Activated B cell treated with CpG ODN at 0.5 μM for 24 hours (primary cell): Measurements from ENCODE around the gene PAX5. TPM values are rescaled to one million over a fixed set of nuclear protein-coding genes. Genes with fewer than 3 reads are reported as not detected.

Experiments used
- ATAC-seq: fragments of 200-7000 bp; cut with Tn5 transposase; one replicate; pipeline ENCODE4 v1.10.0; 2021; ENCODE audit warnings: low read depth, mild to moderate bottlenecking, moderate library complexity
- CTCF ChIA-PET: fragments of 350-600 bp; sonication (Branson Sonifier 250); formaldehyde crosslinking; loops from one replicate; lab custom pipeline; 2021; ENCODE audit warnings: antibody characterized with exemption; lab: Charles Lee
- POLR2A ChIA-PET: fragments of 350-600 bp; sonication (Branson Sonifier 250); formaldehyde crosslinking; loops from one replicate; lab custom pipeline; 2021; ENCODE audit warnings: antibody characterized with exemption; lab: Charles Lee
- DNase-seq: peaks from one replicate; pipeline ENCODE4 v3.0.0; 2022
- H3K27ac Mint-ChIP-seq: one replicate; pipeline ENCODE4 v1.8.0; 2020; ENCODE audit warnings: mixed read lengths
- H3K27me3 Mint-ChIP-seq: one replicate; pipeline ENCODE4 v1.8.0; 2021; ENCODE audit warnings: mixed read lengths
- H3K36me3 Mint-ChIP-seq: one replicate; pipeline ENCODE4 v1.8.0; 2021; ENCODE audit warnings: low read depth, mixed read lengths
- H3K4me1 Mint-ChIP-seq: one replicate; pipeline ENCODE4 v1.8.0; 2021; ENCODE audit warnings: mixed read lengths
- H3K4me3 Mint-ChIP-seq: one replicate; pipeline ENCODE4 v1.8.0; 2020; ENCODE audit warnings: mild to moderate bottlenecking, mixed read lengths
- H3K9me3 Mint-ChIP-seq: one replicate; pipeline ENCODE4 v1.8.0; 2020; ENCODE audit warnings: mixed read lengths
- intact Hi-C: fragments of 100-400 bp; cut with micrococcal nuclease; formaldehyde crosslinking; loops from one replicate; pipeline ENCODE4 v1.15.1; 2024
- total RNA-seq: library from RNA; stranded (reverse); gene quantifications from 2 replicates; pipeline ENCODE4 v1.2.3, GENCODE V29; 2022
- TF ChIP-seq, protein P1 (sequence below): fragments of 200-600 bp; IDR thresholded peaks from one replicate; pipeline ENCODE4 v1.8.0; 2022; ENCODE audit warnings: antibody characterized with exemption, mild to moderate bottlenecking

The PAX5 gene
- total RNA-seq, 1 donor from 2014 or later, result 619 TPM

- intact Hi-C loops, result no loop called here
- POLR2A ChIA-PET, result no interaction called here
- Mint-ChIP-seq H3K27ac (peak overlapping the region; percentile 53), H3K4me1 (peaks cover 35% of the 10 kb centered on the region), H3K36me3 (peaks cover 97% of the 10 kb centered on the region), H3K9me3 (no peaks in the 10 kb centered on the region), H3K4me3 (no peak overlapping the region), H3K27me3 (no peaks in the 10 kb centered on the region)
- TF ChIP-seq, protein P1, sequence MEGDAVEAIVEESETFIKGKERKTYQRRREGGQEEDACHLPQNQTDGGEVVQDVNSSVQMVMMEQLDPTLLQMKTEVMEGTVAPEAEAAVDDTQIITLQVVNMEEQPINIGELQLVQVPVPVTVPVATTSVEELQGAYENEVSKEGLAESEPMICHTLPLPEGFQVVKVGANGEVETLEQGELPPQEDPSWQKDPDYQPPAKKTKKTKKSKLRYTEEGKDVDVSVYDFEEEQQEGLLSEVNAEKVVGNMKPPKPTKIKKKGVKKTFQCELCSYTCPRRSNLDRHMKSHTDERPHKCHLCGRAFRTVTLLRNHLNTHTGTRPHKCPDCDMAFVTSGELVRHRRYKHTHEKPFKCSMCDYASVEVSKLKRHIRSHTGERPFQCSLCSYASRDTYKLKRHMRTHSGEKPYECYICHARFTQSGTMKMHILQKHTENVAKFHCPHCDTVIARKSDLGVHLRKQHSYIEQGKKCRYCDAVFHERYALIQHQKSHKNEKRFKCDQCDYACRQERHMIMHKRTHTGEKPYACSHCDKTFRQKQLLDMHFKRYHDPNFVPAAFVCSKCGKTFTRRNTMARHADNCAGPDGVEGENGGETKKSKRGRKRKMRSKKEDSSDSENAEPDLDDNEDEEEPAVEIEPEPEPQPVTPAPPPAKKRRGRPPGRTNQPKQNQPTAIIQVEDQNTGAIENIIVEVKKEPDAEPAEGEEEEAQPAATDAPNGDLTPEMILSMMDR, result no peak
- ATAC-seq, result no peak
- CTCF ChIA-PET, result no interaction called here
- no peak for DNase-seq
Measured at GRCh38 chr9:36897478-36897877, 136.6 kb downstream of the PAX5 start.

- no peak for DNase-seq
- H3K27ac Mint-ChIP-seq, result peak overlapping the region; percentile 53
- peaks cover 97% of the 10 kb centered on the region for H3K36me3 Mint-ChIP-seq
- POLR2A ChIA-PET, result no interaction called here
- peaks cover 32% of the 10 kb centered on the region for H3K4me1 Mint-ChIP-seq
- no peaks in the 10 kb centered on the region for H3K27me3 Mint-ChIP-seq
- intact Hi-C loops, result no loop called here
- H3K4me3 Mint-ChIP-seq, result no peak overlapping the region
- TF ChIP-seq, protein P1, result no peak
- ATAC-seq, result no peak
- no peaks in the 10 kb centered on the region for H3K9me3 Mint-ChIP-seq
- CTCF ChIA-PET, result no interaction called here
Measured at GRCh38 chr9:36897019-36897418, 137.0 kb downstream of the PAX5 start.

GRCh38 chr9:36896296-36896695, 137.8 kb downstream of the PAX5 start:
- no peaks in the 10 kb centered on the region for H3K9me3 Mint-ChIP-seq
- intact Hi-C loops, result no loop called here
- ChIA-PET POLR2A (no interaction called here), CTCF (no interaction called here)
- TF ChIP-seq, protein P1, result no peak
- H3K4me3 Mint-ChIP-seq, result no peak overlapping the region
- H3K4me1 Mint-ChIP-seq, result peaks cover 29% of the 10 kb centered on the region
- DNase-seq, result no peak
- H3K27me3 Mint-ChIP-seq, result no peaks in the 10 kb centered on the region
- no peak for ATAC-seq
- no peak overlapping the region for H3K27ac Mint-ChIP-seq
- peaks cover 96% of the 10 kb centered on the region for H3K36me3 Mint-ChIP-seq

DNA sequence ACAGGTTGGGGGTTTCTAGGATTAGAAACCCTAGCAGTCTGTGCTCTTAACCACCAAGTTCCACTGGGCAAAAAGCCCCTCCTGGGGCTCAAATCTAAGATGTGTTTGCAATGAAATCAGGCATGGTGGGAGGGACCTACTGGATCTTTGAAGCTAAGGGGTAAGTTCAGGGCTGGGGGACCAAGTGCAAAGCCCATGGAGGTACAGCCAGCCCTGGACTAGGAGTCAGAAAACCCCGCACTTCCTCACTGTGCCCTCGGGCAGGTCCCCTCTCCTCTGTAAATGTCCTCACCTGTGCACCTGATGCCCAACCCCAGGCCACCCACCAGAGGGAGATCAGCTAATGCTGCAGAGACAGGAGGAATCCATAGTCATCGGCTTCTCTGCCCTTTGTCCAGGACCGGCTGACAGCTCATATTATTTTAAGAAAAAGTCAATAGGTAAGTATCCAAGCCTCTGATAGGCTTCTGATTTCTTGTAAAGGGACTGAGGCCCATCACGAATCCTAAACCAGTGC, 138.3 kb downstream of the PAX5 start:
- H3K27me3 Mint-ChIP-seq, result no peaks in the 10 kb centered on the region
- no peak for ATAC-seq
- no peaks in the 10 kb centered on the region for H3K9me3 Mint-ChIP-seq
- H3K4me3 Mint-ChIP-seq, result no peak overlapping the region
- ChIA-PET POLR2A (no interaction called here), CTCF (no interaction called here)
- peaks cover 96% of the 10 kb centered on the region for H3K36me3 Mint-ChIP-seq
- no peak for DNase-seq
- peak overlapping the region; percentile 59 for H3K27ac Mint-ChIP-seq
- peaks cover 27% of the 10 kb centered on the region for H3K4me1 Mint-ChIP-seq
- intact Hi-C loops, result no loop called here
- TF ChIP-seq, protein P1, result no peak

DNA sequence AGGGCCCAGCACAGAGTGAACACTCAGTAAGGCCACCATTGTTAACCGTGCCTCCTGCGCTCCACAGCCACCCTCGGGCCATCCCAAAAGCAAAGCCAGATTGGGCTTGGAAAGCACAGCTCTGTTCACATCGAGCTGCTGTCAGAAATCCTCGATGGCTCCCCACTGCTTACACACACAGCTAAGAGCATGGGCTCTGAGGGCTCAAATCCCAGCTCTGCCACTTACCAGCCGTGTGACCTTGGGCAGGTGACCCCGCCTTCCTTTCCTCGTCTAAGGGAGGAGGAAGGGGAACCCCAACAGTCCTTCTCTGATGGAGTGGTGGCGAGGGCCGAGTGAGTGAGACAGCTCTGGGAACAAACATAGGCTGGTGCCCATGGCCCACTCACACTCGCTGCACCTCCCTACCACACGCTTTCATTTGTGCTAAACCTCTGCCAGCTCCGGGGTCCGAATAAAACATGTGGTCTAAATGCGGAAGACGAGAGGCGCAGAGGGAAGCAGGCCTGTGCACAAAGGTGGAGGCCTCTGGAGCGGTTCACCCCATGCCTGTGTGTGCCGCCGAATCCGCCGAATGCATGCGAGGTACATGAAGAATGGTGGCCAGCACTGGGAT, 139.3 kb downstream of the PAX5 start:
- CTCF ChIA-PET, result no interaction called here
- no peak overlapping the region for H3K27ac Mint-ChIP-seq
- DNase-seq, result no peak

More for the DNA sequence above, 139.3 kb downstream of the PAX5 start:
- POLR2A ChIA-PET, result no interaction called here
- intact Hi-C loops, result no loop called here
- peaks cover 96% of the 10 kb centered on the region for H3K36me3 Mint-ChIP-seq
- no peaks in the 10 kb centered on the region for H3K27me3 Mint-ChIP-seq
- H3K9me3 Mint-ChIP-seq, result no peaks in the 10 kb centered on the region
- peaks cover 30% of the 10 kb centered on the region for H3K4me1 Mint-ChIP-seq
- TF ChIP-seq, protein P1, result no peak
- H3K4me3 Mint-ChIP-seq, result no peak overlapping the region
- ATAC-seq, result no peak
